Spleen (tissue), 7 donors: Measurements from ENCODE around the gene RGS7BP.

Experiments used
- CTCF ChIP-seq, 11 experiments: fragments of 200-600 bp in 7 of 11; fragments of 450-650 bp in 4 of 11; sonication (generic) in 4 of 11; IDR thresholded peaks in 8 of 11; conservative IDR thresholded peaks in 3 of 11; 1 replicate in 7 of 11; 2 replicates in 4 of 11; pipeline versions ENCODE4 v1.4.0 to v1.8.0; 2016 to 2021; ENCODE audit warnings: antibody characterized with exemption in 11 of 11, inconsistent platforms in 4 of 11, mild to moderate bottlenecking in 1 of 11
- POLR2AphosphoS5 ChIP-seq, 3 donors: sonication (generic); formaldehyde crosslinking; IDR thresholded peaks; one replicate each; pipeline ENCODE4 v1.5.1; 2017; ENCODE audit warnings: antibody characterized with exemption in 3 of 3
- donor health status: DM: no; HTN: no; CAD: no; lungs with moderate emphysema.
- donor health status: DM: no; HTN: no; CAD: no.
- donor health status: DM: no; HTN: no; CAD: no.

- TF ChIP-seq CTCF (IDR thresholded peaks at IDR 0.05 in 8 of 11, conservative IDR thresholded peaks at IDR 0.05 in 3 of 11) (no peak), POLR2AphosphoS5 (IDR thresholded peaks at IDR 0.05) (no peak)
Observed at GRCh38 chr5:64532657-64533056, 26.8 kb downstream of the RGS7BP start.
